ENCODE measurements around the gene EXOSC3. TPM values are rescaled to one million over a fixed set of nuclear protein-coding genes. Genes with fewer than 3 reads are reported as not detected.
"Not testable (repeated sequence)": the region's sequence is repeated elsewhere in the genome, so short reads cannot be mapped to it uniquely, and the experiment has no call there.

Gene EXOSC3
- total RNA-seq, 1 experiment from 2014 or later, result 49.3 TPM

GRCh38 chr9:37775216-37775919 lies 9.5 kb downstream of the EXOSC3 start:
- no peak for DNase-seq (ENCODE audit: low read depth)

- no peak for DNase-seq (ENCODE audit: low read depth)
Observed at GRCh38 chr9:37769995-37770394, 14.9 kb downstream of the EXOSC3 start.

GRCh38 chr9:37769306-37769705 lies 15.6 kb downstream of the EXOSC3 start:
- DNase-seq (ENCODE audit: low read depth), result no peak

- not testable (repeated sequence) for DNase-seq (ENCODE audit: low read depth)
Observed at GRCh38 chr9:37765263-37765662, 19.6 kb downstream of the EXOSC3 start.

GRCh38 chr9:37761511-37761910 lies 23.4 kb downstream of the EXOSC3 start:
- peak; percentile 33 for DNase-seq (ENCODE audit: low read depth)

GRCh38 chr9:37760416-37761161 lies 24.3 kb downstream of the EXOSC3 start:
- peak; percentile 56 for DNase-seq (ENCODE audit: low read depth)

GRCh38 chr9:37758747-37759146 lies 26.1 kb downstream of the EXOSC3 start:
- no peak for DNase-seq (ENCODE audit: low read depth)

- DNase-seq (ENCODE audit: low read depth), result peak; percentile 53
Observed at GRCh38 chr9:37753489-37754190, 31.2 kb downstream of the EXOSC3 start, which contains the start of gene TRMT10B. TRMT10B (plus strand) TSS chr9:37753805; CDS start chr9:37761932, 8,127 bp downstream.

GRCh38 chr9:37752642-37753488 lies 32.0 kb downstream of the EXOSC3 start:
- DNase-seq (ENCODE audit: low read depth), result no peak

GRCh38 chr9:37752112-37752511 lies 32.8 kb downstream of the EXOSC3 start:
- not testable (repeated sequence) for DNase-seq (ENCODE audit: low read depth)

- not testable (repeated sequence) for DNase-seq (ENCODE audit: low read depth)
Observed at GRCh38 chr9:37751704-37752103, 33.2 kb downstream of the EXOSC3 start.

- DNase-seq (ENCODE audit: low read depth), result no peak
Observed at GRCh38 chr9:37751186-37751585, 33.7 kb downstream of the EXOSC3 start.

GRCh38 chr9:37749129-37749528 lies 35.7 kb downstream of the EXOSC3 start:
- no peak for DNase-seq (ENCODE audit: low read depth)

GRCh38 chr9:37747271-37747753 lies 37.6 kb downstream of the EXOSC3 start:
- DNase-seq (ENCODE audit: low read depth), result peak; percentile 53

GRCh38 chr9:37746448-37747270 lies 38.2 kb downstream of the EXOSC3 start:
- DNase-seq (ENCODE audit: low read depth), result no peak

- DNase-seq (ENCODE audit: low read depth), result peak; percentile 45
Observed at GRCh38 chr9:37745970-37746369, 38.9 kb downstream of the EXOSC3 start.

- DNase-seq (ENCODE audit: low read depth), result no peak
Observed at GRCh38 chr9:37740631-37741328, 44.1 kb downstream of the EXOSC3 start.

GRCh38 chr9:37740128-37740527 lies 44.7 kb downstream of the EXOSC3 start:
- DNase-seq (ENCODE audit: low read depth), result no peak

- no peak for DNase-seq (ENCODE audit: low read depth)
Observed at GRCh38 chr9:37739222-37739621, 45.6 kb downstream of the EXOSC3 start.

GRCh38 chr9:37732952-37733351 lies 51.9 kb downstream of the EXOSC3 start:
- no peak for DNase-seq (ENCODE audit: low read depth)
